SH-SY5Y (cell line): Measurements from ENCODE around the gene BARHL2.

Experiments used
- GATA2 ChIP-seq: IDR thresholded peaks from 2 replicates; pipeline ENCODE4 v1.6.1; 2011; ENCODE audit warnings: mild to moderate bottlenecking, low read depth, low read length
- GATA3 ChIP-seq: IDR thresholded peaks from 2 replicates; pipeline ENCODE4 v1.6.1; 2011; ENCODE audit warnings: low read depth, mild to moderate bottlenecking, low read length, moderate library complexity

Gene BARHL2

DNA sequence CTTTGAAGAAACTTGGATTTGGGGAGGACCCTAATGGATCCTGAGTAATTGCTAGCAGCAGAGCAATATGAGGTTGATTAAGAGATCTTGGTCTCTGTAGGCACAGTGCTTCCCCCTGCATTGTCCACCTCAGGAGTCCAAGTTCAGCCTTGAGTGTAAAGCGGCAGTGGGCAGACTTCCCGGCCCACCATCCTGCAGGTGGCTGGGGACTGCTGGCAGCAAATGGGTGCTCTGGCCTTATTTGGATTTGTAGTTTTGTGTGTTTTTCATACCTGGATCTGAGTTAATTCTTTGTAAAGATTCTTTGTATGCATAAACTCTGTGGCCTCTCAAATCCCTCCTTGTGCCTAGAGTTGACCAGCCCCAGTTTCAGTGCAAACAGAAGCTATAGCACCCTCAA is 7.6 kb downstream of the BARHL2 start:
- TF ChIP-seq GATA2: no peak
- TF ChIP-seq GATA3: no peak

DNA sequence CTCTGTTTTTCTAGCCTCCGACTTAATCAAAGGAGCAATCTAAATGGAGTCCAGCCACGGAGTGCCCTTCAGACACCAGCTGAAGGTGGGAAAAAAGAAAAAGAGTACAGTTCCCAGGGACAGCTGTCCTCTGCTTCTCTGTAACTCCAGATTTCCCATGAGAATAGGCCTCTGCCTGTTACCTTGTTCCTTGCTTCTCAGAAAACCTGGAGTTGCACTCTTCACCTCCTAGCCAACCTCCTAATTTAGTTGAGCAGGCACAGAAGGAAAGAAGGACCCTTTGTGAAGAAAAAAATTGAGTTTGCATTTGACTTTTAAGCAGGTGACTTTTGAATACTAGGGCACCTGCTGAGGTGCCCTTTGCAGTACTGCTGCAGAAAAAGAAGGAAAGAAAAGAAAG is 8.3 kb downstream of the BARHL2 start:
- TF ChIP-seq GATA2: no peak
- TF ChIP-seq GATA3: no peak

DNA sequence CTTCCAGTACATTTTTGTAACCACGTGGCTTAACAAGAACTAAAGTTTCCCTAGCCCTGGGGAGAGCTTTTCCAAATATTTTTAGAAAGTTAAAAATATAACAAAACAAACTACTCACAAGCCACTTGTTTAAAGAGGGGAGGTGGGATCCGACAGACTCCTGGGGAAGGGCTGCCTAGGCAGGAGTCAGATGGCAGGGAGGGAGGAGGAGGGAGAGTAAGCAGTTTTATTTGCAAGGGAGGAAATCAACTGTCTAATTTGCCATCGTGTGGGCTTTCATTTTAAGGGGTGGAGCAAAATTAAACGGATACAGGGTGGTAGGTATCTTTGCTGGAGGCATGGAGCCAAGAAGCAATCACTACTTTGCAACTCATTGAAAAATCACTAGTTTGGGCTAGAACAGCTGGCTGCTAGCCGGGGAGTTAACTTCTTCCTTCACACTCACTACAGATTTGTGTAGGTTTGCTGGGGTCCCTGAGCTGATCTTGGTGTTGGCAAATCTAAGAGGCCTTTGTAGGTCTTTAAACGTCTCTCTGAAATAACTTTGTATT is 8.8 kb downstream of the BARHL2 start:
- TF ChIP-seq GATA3: no peak
- no peak for TF ChIP-seq GATA2

DNA sequence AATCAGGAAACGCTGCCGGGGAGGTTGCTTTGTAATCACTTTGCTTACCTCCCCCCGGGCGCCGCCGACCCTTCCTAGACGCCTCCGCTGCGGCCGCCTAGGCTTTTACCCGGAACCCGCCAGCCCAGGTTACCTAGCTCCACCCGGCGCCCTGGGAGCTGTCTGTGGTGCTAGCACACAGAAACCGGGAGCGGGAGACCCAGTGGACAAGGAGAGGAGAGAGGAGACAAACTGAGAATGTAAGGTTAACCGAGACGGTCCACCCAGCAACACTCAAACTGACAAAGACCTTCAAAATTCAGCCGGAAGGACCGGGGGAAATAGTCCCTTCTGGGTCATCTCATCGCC is 9.8 kb downstream of the BARHL2 start:
- no peak for TF ChIP-seq GATA2
- TF ChIP-seq GATA3: no peak

DNA sequence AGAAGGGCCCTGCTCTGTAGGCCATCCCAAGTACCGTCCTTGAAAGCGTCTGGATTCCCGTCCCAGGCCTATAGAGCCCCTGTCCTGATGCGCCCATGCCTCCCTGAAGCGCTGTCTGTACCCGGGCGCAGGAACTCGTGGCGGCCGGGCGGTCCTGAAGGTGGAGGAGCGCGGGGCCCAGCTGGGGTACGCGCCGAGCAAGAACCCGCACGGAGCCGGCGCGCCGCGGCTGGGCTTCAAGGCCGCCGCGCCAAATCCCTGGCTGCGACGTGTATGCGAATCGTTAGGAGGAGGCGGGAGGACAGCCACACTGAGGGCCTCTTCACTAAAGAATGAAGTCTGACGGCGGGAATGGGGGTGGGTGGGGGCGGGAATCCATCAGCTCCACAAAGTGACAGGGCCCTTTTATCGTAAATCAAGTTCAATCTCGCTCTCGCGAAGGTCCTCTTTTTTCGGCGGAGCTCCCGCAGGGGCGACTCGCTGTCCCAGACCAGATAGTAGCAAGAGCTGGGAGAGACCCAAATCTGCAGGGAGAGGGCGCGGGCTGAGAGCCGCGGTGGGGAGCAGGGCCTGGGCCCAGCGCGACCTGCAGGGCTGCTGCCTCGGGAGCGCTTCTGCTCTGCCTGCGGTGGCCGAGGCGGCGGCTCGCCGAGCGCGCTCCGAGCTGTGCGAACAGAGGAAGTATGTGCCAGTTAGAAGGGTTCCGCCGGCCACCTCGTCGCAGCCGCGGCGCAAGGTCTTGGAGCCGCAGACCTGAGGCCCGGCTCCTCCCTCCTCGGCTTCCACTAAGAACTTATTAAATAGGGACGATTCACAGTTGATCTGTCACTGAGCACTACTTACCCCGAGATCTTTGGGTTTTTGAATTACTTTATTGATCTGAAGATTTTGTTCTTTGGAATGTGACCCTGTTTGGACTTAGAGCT is 10.4 kb downstream of the BARHL2 start:
- TF ChIP-seq GATA3 (no peak), GATA2 (no peak)

DNA sequence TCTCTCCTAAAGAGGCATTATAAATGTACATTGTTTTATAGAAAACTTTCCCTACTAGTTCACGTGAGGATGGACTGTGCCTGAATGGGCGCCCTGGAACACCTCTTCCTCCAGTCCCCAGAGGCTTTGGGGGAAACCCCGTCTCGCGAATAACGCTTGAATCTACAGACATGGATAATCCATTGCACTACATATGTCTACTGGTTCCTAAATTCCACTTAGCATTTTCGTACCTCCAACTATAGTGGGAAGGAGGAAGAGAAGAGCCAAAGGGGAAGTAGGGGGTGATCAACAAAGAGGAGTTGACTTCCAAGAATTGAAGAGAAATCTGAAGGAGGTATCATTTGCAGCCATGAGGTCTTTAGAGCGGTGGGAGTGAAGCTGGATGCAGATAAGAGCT is 11.1 kb downstream of the BARHL2 start:
- no peak for TF ChIP-seq GATA3

DNA sequence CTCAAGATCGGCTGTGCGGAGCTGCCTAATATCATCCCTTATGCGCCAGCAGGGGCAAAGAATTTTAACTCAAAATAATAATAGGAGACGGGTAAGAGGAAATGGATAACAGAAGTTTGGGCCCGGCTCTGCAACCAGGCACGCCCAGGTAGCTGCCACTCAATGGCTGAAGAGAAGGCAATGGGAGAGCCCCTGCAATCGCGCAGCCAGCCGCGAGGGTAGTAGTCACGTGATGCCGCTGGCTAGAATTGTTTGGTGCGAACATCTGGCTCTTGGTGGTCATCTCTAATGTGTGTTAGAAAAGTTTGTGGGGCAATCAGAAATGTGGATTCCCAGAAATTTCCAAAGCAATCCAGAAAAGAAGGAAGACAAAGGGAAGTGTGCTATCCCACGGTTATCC is 12.3 kb downstream of the BARHL2 start:
- TF ChIP-seq GATA3 (no peak), GATA2 (no peak)

DNA sequence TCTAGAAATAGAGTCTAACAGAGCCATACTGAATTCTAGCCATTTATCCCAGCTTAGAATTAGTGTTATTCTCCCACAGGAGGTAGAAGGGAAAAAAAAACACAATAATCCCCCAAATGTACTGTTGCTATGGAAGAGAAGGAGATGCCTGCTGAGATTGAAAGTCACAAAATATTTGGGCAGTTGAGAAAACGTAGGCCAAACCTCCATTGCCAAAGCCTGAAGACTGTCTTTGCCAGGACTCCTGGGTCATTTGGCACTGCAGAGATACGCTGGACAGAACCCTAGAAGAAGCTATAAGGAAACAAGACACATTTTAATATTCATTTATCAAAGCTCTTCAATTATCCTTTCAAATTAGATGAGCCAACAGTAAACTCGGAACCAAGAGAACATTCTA is 22.3 kb downstream of the BARHL2 start:
- TF ChIP-seq GATA3 (no peak), GATA2 (no peak)

DNA sequence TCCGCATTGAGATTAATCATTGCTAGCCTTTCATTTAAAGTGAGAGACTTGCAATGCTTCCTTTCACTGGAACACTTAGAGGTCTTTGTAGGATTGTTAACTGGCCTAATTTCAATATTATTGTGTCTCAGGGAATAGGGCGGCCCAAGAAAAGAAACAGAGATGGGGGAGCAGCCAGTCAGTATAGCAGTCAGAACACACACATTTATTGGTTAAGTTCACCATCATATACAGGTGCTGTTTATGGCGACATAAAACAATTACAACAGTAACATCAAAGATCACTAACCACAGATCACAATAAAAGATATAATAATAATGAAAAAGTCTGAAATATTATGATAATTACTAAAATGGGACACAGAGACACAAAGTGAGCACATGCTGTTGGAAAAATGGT is 29.4 kb downstream of the BARHL2 start:
- no peak for TF ChIP-seq GATA2
- no peak for TF ChIP-seq GATA3

DNA sequence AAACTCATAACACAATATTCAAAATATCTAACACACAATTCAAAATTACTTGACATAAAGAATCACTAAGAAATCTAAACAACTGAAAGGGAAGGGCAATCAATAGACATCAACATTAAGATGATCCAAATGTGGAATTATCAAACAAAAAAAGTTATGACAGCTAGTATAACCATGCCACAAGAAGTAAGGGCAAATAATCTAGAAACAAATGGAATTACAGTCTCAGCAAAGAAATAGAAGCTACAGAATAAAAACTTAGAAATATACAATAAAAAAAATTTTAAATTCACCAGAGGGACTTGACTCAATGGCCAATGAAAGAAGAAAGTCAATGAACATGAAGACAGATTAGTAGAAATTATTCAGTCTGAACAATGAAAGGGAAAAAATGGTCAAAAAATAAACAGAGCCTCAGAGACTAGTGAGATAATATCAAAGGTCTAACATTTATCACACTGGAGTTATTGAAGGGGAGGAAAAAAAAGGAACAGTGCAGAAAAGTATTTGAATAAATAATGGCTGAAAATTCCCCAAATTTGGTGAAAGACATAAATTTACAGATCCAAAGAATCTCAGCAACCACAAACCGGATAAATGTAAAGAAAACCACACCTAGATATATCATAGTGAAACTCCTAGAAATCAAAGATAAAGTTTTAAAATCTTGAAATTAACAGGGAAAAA is 41.8 kb downstream of the BARHL2 start:
- TF ChIP-seq GATA2 (no peak), GATA3 (no peak)

DNA sequence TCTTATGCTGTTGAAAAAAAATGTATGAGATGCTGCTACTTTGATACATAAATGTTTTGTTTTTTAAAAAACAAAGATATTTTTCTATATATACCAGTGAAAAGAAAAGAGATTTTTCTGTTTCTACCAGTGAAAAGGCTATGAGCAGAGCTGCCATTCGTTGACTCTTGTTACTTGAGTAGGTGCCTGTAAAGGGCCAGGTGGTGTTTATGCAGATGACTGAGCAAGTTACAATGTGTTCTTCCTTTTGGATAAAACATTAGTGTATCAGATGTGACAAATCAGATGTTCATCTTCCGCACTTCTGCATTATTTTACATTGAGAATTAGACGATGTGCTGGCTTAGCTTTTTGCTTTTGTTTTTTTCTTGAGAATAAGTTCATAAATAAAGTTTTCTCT is 45.4 kb downstream of the BARHL2 start:
- TF ChIP-seq GATA3: no peak
- no peak for TF ChIP-seq GATA2

DNA sequence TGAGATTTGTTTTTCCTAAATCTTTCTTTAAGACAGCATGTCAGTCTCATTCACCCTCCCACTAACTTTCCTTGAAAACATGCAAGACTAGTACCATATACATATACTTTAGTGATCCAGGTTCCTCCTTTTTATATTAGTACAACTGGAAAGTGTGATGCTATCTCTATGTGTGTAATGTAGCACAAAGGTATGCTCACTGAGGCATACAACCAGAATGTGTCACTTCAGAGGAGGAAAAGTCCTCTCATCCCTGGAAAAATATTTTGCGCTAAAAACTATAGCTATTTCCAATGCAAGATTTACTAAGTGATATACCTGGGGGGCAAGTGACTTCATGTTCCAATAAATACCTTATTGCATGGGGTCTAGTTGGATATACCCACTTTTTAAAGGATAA is 45.9 kb downstream of the BARHL2 start:
- TF ChIP-seq GATA3 (no peak), GATA2 (no peak)
